Measurements from ENCODE around the gene UCK2.

UCK2 gene

GRCh38 chr1:165856021-165856420, 28.6 kb downstream of the UCK2 start:
- no peak for DNase-seq (ENCODE audit: low read depth)

- no peak for DNase-seq (ENCODE audit: low read depth)
Observed at GRCh38 chr1:165856606-165857005, 29.2 kb downstream of the UCK2 start.

GRCh38 chr1:165857046-165857801, 29.8 kb downstream of the UCK2 start:
- DNase-seq (ENCODE audit: low read depth): no peak

DNA sequence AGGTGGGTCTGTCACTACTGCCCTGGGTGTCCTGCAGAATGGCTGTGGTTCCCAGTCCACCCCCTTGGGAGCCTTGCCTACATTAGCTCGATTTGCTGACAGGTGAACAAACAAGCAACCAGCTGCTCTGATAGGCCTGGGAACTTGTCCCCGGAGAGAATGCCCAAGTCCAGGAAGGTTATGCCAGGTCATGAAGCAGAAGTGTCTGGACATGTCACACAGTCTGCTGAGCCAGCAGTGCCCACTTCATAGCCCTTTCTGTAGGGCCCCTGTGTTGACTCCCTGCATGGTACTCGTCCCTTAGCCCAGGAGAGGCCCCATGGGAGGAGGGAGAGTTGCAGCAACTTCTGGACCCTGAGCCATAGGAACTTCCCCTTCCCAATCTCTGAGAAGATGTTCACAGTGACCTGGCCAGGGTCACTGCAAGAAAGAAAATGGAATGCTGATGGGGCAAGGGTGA, 31.0 kb downstream of the UCK2 start:
- DNase-seq (ENCODE audit: low read depth): no peak

- DNase-seq (ENCODE audit: low read depth): no peak
Observed at GRCh38 chr1:165858967-165859845, 31.8 kb downstream of the UCK2 start.

DNA sequence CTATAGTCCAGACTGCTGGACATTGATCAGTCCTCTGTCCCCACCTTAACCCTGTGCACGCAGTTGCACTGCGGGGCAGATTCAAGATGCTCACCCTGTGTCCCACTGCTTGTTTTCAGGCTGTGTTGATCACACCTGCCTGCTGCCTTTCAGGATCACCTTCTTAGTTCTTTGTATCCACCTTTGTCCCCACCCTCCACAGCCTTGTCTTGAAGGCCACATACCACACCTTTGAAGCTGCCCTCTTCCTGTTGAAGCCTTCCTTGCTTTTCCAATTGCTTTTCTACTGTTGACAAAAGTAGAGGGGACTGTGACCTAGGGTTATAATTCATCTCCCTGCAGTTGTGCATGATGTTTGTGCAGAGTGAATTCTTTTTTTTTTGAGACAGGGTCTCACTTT, 32.7 kb downstream of the UCK2 start:
- DNase-seq (ENCODE audit: low read depth): no peak

DNA sequence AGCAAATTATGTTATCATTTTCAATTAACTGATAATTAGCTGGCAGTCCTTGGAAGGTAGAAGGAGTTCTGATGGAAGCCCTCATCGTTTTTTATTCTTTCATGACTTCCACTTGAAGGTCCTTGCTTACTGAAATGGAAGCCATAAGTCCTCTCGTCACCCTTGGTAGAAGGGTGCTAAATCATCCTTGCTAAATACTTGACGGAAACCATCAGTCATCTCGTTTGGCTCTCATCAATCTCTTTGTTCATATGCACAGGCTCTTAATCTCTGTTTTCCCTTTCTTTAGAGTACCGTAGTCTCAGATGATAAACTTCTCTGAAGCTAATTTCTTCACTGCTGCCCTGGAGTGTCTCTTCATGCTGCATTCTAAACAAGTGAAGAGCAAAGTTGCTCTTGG, 34.5 kb downstream of the UCK2 start:
- no peak for DNase-seq (ENCODE audit: low read depth)

GRCh38 chr1:165862448-165862847, 35.0 kb downstream of the UCK2 start:
- DNase-seq (ENCODE audit: low read depth): no peak

DNA sequence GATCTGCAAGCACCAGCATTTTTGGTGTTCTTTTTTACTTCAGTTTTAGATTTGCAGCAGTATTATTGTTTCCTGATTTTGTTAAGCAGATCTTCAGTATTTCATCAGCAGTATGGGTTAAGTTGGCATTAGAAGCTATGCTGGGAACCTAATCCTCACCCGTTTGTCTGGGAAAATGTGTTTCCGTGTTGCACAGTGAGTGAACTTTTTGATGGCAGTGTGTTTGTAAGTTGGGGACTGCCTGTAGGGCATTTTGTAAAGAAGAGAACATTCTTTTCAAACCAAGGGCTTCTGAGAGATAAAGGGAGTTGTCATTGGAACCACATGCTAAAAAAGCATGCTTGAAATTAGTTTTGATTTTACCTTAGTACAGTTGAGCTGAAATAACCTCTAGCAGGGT, 35.9 kb downstream of the UCK2 start:
- DNase-seq (ENCODE audit: low read depth): no peak

DNA sequence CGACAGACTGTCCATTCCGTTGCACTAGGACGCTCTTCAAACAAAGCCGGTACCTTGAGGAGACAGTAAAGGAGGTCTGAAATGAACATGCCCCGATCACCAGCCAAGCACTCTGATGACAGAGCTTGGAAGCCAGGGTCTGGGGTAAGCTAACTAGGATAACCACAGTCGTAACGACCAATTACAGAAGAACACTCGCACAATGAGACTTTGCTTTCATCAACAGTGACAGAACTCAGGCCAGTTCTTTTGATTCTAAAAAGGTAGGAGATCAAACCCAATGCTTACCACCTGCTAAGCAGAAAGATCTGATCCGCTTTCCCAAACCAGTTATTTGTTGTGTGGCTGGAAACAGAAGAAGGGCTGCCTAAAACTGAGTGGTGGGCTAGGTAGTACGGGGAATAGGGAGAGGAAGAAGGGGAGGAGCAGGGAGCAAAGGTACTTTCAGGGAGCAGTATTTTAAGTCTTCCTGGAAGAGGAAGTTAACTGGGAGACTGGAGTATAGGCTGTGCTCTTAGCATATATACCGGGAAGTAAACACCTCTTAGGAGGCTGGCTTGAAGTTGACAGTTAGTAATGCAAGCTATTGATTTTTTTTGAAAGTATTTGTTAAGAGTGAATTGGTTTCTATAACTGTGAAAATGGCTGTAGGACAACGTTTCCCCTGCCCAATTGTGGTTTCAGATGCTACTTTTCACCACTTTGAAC, 38.4 kb downstream of the UCK2 start:
- no peak for DNase-seq (ENCODE audit: low read depth)

GRCh38 chr1:165869343-165869742, 41.9 kb downstream of the UCK2 start:
- DNase-seq (ENCODE audit: low read depth): no peak

- no peak for DNase-seq (ENCODE audit: low read depth)
Observed at GRCh38 chr1:165871311-165872067, 44.1 kb downstream of the UCK2 start.

DNA sequence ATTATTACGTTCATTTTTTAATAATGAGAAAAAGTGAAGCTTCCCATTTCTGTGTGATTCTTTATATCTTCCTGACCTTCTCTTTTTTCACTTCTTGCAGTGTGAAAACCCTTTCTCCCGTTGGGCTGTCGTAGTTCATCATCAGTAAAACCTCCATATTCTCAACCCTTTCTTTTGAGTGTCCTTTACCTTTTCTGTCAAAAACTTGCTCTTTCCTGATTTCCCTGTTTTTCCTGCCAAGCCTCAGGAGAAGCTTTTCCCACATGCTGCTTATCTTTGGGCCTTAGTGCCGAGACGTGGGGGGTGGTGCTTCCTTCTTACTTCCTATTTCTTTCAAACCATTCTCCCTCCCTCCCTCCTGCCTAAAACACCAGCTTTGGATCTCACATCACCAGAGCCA, 46.1 kb downstream of the UCK2 start:
- DNase-seq (ENCODE audit: low read depth): no peak

DNA sequence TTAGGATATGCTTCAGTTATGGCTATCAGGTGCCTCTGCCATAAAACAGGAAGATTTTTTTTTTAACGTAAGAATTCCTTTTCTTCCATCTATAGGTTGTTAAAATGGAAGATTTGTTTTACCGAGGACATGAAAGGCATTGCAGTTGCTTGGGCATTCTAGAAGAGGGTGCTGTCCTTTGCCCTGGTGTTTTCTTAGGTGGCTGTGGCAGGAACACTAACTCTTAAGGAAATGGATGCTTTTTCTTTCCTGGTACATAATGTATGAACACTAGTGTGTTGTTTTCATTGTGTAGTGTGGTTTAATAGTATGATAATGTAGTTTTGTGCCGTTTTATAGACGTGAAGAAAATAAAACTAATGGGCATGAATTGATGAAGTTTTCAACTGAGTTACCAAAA, 47.2 kb downstream of the UCK2 start:
- DNase-seq (ENCODE audit: low read depth): no peak

DNA sequence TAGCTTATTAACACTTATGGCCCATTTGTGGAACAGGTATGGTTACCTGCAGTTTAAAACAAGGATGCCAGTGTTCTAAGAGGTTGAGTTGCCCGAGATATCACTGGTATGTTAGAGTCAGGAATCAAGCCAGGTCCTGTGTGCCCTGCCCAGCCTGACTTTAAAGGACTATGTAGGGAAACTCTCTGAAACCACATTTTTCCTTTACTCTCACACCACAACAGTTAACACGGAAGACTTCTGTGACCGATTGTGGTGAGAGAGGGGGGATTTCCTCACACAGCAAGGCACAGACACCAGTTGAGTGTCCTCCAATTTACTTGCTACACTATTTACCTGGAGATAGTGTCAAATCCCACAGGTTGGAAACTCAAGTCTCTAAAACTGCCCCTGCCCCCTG, 47.8 kb downstream of the UCK2 start:
- no peak for DNase-seq (ENCODE audit: low read depth)

DNA sequence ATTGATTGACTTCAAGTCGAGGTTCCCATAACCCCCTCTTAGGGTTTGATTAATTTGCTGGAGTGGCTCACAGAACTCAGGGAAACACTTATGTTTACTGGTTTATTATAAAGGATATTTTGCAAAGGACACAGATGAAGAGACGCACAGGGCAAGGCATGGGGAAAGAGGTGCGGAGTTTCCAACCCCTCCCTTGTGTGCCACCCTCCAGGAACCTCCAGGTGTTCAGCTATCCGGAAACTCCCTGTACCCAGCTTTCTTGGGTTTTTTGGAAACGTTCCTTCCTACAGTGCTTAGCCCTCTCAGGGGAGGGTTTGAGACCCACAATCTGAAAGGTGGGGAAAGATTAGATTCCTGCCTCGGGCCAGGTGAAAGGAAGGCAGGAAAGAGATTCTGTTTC, 48.2 kb downstream of the UCK2 start:
- no peak for DNase-seq (ENCODE audit: low read depth)

GRCh38 chr1:165876121-165876520, 48.7 kb downstream of the UCK2 start:
- DNase-seq (ENCODE audit: low read depth): no peak

DNA sequence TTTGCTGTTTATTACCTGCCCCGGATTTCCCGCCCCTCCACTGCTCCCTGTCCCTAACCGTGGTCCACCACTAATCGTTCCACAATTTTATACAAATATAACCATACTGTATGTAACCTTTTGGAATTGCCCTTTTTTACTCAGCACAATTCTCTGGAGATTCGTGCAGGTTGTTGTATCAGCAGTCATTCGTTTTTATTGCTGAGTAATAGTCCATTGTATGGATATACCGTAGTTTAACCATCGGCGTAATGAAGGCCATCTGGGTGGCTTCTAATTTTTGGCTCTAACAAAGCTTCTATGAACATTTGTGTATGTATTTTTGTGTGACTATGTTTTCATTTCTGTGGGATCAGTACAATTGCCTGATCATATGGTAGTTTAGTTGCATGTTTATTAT, 50.0 kb downstream of the UCK2 start:
- DNase-seq (ENCODE audit: low read depth): no peak

DNA sequence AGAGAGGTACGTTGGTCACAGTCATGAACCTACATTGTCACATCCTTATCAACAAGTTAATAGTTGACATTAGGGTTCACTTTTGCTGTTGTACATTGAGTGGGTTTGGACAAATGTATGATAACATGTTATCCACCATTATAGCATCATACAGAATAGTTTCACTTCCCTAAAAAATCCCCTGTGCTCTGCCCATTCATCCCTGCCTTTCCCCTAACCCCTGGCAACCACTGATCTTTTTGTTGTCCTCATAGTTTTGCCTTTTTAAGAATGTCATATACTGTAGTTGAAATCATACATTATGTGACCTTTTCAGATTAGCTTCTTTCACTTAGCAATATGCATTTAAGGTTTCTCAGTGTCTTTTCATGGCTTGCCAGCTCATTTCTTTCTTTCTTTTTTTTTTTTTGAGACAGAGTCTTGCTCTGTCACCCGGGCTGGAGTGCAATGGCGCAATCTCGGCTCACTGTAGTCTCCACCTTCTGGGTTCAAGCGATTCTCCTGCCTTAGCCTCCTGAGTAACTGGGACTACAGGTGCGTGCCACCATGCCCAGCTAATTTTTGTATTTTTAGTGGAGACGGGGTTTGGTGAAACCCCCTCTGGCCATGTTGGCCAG, 50.6 kb downstream of the UCK2 start:
- no peak for DNase-seq (ENCODE audit: low read depth)

DNA sequence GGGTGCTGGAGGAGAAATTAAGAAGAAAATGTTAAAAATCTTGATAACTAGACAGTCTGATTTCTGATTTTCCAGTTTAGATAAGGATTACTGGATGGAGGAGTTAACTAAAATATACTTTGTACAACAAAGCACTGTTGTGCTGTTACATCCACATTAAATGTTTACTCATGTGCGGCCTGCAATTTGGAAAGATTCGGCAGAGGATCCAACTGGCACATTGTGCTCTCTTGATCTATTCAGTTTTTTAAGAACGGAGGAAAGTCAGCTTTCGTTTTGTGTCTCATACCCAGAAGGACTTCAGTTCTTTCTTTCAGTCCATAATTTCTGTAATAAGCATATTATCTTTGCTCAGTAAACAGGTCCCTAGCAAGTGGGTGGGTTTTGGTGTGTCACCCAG, 52.5 kb downstream of the UCK2 start:
- DNase-seq (ENCODE audit: low read depth): no peak

GRCh38 chr1:165880993-165881392, 53.6 kb downstream of the UCK2 start:
- no peak for DNase-seq (ENCODE audit: low read depth)

Measured in stimulated activated CD8-positive, alpha-beta memory T cell treated with anti-CD3 and anti-CD28 coated beads, Interleukin-15, amount 100 ng/mL, for 24 hours (primary cell).